HepG2 (cell line): Measurements from ENCODE around the gene KXD1. TPM values are rescaled to one million over a fixed set of nuclear protein-coding genes. Genes with fewer than 3 reads are reported as not detected.

Source experiments
- ARID2 ChIP-seq: sonication (generic); formaldehyde crosslinking; IDR thresholded peaks from 2 replicates; pipeline ENCODE4 v1.8.1; 2022; ENCODE audit warnings: mild to moderate bottlenecking, missing genetic modification reagents, borderline replicate concordance
- ATF2 ChIP-seq: sonication (generic); formaldehyde crosslinking; IDR thresholded peaks from 2 replicates; pipeline ENCODE4 v1.4.0; 2020; ENCODE audit warnings: missing genetic modification reagents
- DNMT1 ChIP-seq: sonication (generic); formaldehyde crosslinking; IDR thresholded peaks from 2 replicates; pipeline ENCODE4 v1.5.1; 2020; ENCODE audit warnings: mild to moderate bottlenecking, missing genetic modification reagents
- DNMT3B ChIP-seq: conservative IDR thresholded peaks from 2 replicates; pipeline ENCODE4 v1.6.1; 2016; ENCODE audit warnings: missing biosample characterization, control low read depth
- FOXO1 ChIP-seq: sonication (generic); formaldehyde crosslinking; IDR thresholded peaks from 2 replicates; pipeline ENCODE4 v1.4.0; 2020; ENCODE audit warnings: missing genetic modification reagents
- HNF4G ChIP-seq, 2 experiments: sonication (generic) in 1 of 2; formaldehyde crosslinking in 1 of 2; IDR thresholded peaks; 2 replicates each; pipeline versions ENCODE4 v1.4.0 to v1.6.1; 2011 to 2020; ENCODE audit warnings: borderline replicate concordance in 2 of 2, low read depth in 2 of 2, mild to moderate bottlenecking in 2 of 2, low read length in 1 of 2, missing genetic modification reagents in 1 of 2, moderate library complexity in 1 of 2
- KLF12 ChIP-seq: sonication (generic); formaldehyde crosslinking; IDR thresholded peaks from 2 replicates; pipeline ENCODE4 v1.4.0; 2020; ENCODE audit warnings: missing genetic modification reagents, borderline replicate concordance
- MTA1 ChIP-seq: sonication (generic); formaldehyde crosslinking; IDR thresholded peaks from 2 replicates; pipeline ENCODE4 v1.4.0; 2020; ENCODE audit warnings: missing genetic modification reagents, mild to moderate bottlenecking, borderline replicate concordance
- NFRKB ChIP-seq: fragments of 450-650 bp; IDR thresholded peaks from 2 replicates; pipeline ENCODE4 v1.6.1; 2017
- NPAS2 ChIP-seq: sonication (generic); formaldehyde crosslinking; IDR thresholded peaks from 2 replicates; pipeline ENCODE4 v1.8.0; 2022; ENCODE audit warnings: mild to moderate bottlenecking, missing genetic modification reagents, borderline replicate concordance
- RARG ChIP-seq: sonication (generic); formaldehyde crosslinking; IDR thresholded peaks from 2 replicates; pipeline ENCODE4 v1.4.0; 2020; ENCODE audit warnings: low read depth, mild to moderate bottlenecking, missing genetic modification reagents
- SIN3B ChIP-seq: fragments of 150-350 bp; IDR thresholded peaks from 2 replicates; pipeline ENCODE4 v1.6.1; 2014; ENCODE audit warnings: low read length
- SMARCE1 ChIP-seq: fragments of 450-650 bp; IDR thresholded peaks from 2 replicates; pipeline ENCODE4 v1.6.1; 2017; ENCODE audit warnings: borderline replicate concordance
- ZNF570 ChIP-seq: sonication (generic); formaldehyde crosslinking; IDR thresholded peaks from 2 replicates; pipeline ENCODE4 v1.4.0; 2020; ENCODE audit warnings: mild to moderate bottlenecking, missing genetic modification reagents, borderline replicate concordance
- ZNF615 ChIP-seq: sonication (generic); formaldehyde crosslinking; IDR thresholded peaks from 2 replicates; pipeline ENCODE4 v1.5.0; 2020; ENCODE audit warnings: mild to moderate bottlenecking, missing genetic modification reagents, borderline replicate concordance
- ZNF652 ChIP-seq: IDR thresholded peaks from 2 replicates; pipeline ENCODE4 v1.6.1; 2016; ENCODE audit warnings: low read depth, borderline replicate concordance
- ZSCAN21 ChIP-seq: sonication (generic); formaldehyde crosslinking; IDR thresholded peaks from 2 replicates; pipeline ENCODE4 v1.8.0; 2022; ENCODE audit warnings: mild to moderate bottlenecking, missing genetic modification reagents, moderate library complexity, borderline replicate concordance
- polyA plus RNA-seq, 8 experiments: library from polyadenylated mRNA; depleted of rRNA in 3 of 8; stranded (reverse) in 7 of 8; unstranded in 1 of 8; fragments of >200 nt; fragmentation: Illumina TruSeq in 4 of 8; extraction: Trizol in 4 of 8; gene quantifications; 2 replicates each; pipeline versions ENCODE4 v1.2.1 to v1.2.3, GENCODE V29; 2011 to 2016; ENCODE audit warnings: low read depth in 4 of 8, missing spikeins in 1 of 8, mixed read lengths in 1 of 8; ENCODE audit not compliant: insufficient read depth in 1 of 8
- total RNA-seq, 5 experiments: library from RNA; depleted of rRNA; stranded (reverse); fragments of >200 nt; fragmentation: Illumina TruSeq; extraction: Trizol; gene quantifications; 2 replicates each; pipeline ENCODE4 v1.2.3, GENCODE V29; 2016; ENCODE audit warnings: low read depth in 1 of 5
- TF ChIP-seq, protein P1 (sequence below): sonication (generic); formaldehyde crosslinking; IDR thresholded peaks from 2 replicates; pipeline ENCODE4 v1.9.0; 2021; ENCODE audit warnings: mild to moderate bottlenecking, missing genetic modification reagents
- TF ChIP-seq, protein P2 (sequence below): sonication (generic); formaldehyde crosslinking; IDR thresholded peaks from 2 replicates; pipeline ENCODE4 v1.4.0; 2020; ENCODE audit warnings: mild to moderate bottlenecking, missing genetic modification reagents
- TF ChIP-seq, protein P3 (sequence below): sonication (generic); formaldehyde crosslinking; IDR thresholded peaks from 2 replicates; pipeline ENCODE4 v1.5.0; 2020; ENCODE audit warnings: missing genetic modification reagents

KXD1 gene
- total and polyA plus RNA-seq, 2 of the 13 experiments (the other 11 are each of a cell fraction or from before 2014, with no cell fraction given) = 44.6 to 143 TPM

- TF ChIP-seq KLF12 (no peak), MTA1 (peak; percentile 33; the same call in 1 of the 2 replicates), SIN3B (no peak), HNF4G (IDR thresholded peaks at IDR 0.05; ENCODE audit: borderline replicate concordance, low read depth, low read length) (peak; percentile 74), HNF4G (CRISPR knock-in tag; IDR thresholded peaks at IDR 0.05; ENCODE audit: borderline replicate concordance, low read depth) (peak; percentile 73; the same call in 1 of the 2 replicates), ARID2 (CRISPR knock-in tag) (no peak), FOXO1 (CRISPR knock-in tag) (peak; percentile 75), ZNF570 (CRISPR knock-in tag) (no peak), ATF2 (CRISPR knock-in tag) (0 out of 2 replicates have a peak, but pooled peaks have one; percentile 32), DNMT3B (no peak), SMARCE1 (no peak), ZNF652 (CRISPR knock-in tag) (no peak), NFRKB (no peak), ZNF615 (CRISPR knock-in tag) (no peak), RARG (CRISPR knock-in tag) (no peak), NPAS2 (CRISPR knock-in tag) (no peak), DNMT1 (no peak), ZSCAN21 (CRISPR knock-in tag) (peak; percentile 59; the same call in 1 of the 2 replicates)
- TF ChIP-seq, protein P1, sequence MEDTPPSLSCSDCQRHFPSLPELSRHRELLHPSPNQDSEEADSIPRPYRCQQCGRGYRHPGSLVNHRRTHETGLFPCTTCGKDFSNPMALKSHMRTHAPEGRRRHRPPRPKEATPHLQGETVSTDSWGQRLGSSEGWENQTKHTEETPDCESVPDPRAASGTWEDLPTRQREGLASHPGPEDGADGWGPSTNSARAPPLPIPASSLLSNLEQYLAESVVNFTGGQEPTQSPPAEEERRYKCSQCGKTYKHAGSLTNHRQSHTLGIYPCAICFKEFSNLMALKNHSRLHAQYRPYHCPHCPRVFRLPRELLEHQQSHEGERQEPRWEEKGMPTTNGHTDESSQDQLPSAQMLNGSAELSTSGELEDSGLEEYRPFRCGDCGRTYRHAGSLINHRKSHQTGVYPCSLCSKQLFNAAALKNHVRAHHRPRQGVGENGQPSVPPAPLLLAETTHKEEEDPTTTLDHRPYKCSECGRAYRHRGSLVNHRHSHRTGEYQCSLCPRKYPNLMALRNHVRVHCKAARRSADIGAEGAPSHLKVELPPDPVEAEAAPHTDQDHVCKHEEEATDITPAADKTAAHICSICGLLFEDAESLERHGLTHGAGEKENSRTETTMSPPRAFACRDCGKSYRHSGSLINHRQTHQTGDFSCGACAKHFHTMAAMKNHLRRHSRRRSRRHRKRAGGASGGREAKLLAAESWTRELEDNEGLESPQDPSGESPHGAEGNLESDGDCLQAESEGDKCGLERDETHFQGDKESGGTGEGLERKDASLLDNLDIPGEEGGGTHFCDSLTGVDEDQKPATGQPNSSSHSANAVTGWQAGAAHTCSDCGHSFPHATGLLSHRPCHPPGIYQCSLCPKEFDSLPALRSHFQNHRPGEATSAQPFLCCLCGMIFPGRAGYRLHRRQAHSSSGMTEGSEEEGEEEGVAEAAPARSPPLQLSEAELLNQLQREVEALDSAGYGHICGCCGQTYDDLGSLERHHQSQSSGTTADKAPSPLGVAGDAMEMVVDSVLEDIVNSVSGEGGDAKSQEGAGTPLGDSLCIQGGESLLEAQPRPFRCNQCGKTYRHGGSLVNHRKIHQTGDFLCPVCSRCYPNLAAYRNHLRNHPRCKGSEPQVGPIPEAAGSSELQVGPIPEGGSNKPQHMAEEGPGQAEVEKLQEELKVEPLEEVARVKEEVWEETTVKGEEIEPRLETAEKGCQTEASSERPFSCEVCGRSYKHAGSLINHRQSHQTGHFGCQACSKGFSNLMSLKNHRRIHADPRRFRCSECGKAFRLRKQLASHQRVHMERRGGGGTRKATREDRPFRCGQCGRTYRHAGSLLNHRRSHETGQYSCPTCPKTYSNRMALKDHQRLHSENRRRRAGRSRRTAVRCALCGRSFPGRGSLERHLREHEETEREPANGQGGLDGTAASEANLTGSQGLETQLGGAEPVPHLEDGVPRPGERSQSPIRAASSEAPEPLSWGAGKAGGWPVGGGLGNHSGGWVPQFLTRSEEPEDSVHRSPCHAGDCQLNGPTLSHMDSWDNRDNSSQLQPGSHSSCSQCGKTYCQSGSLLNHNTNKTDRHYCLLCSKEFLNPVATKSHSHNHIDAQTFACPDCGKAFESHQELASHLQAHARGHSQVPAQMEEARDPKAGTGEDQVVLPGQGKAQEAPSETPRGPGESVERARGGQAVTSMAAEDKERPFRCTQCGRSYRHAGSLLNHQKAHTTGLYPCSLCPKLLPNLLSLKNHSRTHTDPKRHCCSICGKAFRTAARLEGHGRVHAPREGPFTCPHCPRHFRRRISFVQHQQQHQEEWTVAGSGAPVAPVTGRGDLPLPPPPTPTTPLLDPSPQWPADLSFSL = no peak
- TF ChIP-seq, protein P2, sequence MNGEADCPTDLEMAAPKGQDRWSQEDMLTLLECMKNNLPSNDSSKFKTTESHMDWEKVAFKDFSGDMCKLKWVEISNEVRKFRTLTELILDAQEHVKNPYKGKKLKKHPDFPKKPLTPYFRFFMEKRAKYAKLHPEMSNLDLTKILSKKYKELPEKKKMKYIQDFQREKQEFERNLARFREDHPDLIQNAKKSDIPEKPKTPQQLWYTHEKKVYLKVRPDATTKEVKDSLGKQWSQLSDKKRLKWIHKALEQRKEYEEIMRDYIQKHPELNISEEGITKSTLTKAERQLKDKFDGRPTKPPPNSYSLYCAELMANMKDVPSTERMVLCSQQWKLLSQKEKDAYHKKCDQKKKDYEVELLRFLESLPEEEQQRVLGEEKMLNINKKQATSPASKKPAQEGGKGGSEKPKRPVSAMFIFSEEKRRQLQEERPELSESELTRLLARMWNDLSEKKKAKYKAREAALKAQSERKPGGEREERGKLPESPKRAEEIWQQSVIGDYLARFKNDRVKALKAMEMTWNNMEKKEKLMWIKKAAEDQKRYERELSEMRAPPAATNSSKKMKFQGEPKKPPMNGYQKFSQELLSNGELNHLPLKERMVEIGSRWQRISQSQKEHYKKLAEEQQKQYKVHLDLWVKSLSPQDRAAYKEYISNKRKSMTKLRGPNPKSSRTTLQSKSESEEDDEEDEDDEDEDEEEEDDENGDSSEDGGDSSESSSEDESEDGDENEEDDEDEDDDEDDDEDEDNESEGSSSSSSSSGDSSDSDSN (CRISPR knock-in tag) = no peak
- TF ChIP-seq, protein P3, sequence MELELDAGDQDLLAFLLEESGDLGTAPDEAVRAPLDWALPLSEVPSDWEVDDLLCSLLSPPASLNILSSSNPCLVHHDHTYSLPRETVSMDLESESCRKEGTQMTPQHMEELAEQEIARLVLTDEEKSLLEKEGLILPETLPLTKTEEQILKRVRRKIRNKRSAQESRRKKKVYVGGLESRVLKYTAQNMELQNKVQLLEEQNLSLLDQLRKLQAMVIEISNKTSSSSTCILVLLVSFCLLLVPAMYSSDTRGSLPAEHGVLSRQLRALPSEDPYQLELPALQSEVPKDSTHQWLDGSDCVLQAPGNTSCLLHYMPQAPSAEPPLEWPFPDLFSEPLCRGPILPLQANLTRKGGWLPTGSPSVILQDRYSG = no peak
Measured at GRCh38 chr19:18518639-18519038, 39.0 kb upstream of the KXD1 start (continued).
